Measurements from ENCODE around the gene NOXA1.
"Not testable (repeated sequence)": the region's sequence is repeated elsewhere in the genome, so short reads cannot be mapped to it uniquely, and the experiment has no call there.

NOXA1 gene

DNA sequence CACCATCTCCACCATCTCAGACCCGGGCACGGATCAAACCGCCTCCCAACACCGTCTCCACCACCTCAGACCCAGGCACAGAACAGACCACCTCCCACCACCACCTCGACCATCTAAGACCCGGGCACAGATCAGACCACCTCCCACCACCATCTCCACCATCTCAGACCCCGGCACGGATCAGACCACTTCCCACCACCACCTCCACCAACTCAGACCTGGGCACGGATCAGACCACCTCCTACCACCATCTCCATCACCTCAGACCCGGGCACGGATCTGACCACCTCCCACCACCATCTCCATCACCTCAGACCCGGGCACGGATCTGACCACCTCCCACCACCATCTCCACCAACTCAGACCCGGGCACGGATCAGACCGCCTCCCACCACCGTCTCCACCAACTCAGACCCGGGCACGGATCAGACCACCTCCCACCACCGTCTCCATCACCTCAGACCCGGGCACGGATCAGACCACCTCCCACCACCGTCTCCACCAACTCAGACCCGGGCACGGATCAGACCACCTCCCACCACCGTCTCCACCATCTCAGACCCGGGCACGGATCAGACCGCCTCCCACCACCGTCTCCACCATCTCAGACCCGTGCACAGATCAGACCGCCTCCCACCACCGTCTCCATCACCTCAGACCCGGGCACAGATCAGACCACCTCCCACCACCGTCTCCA is 43.3 kb downstream of the NOXA1 start:
- not testable (repeated sequence) for DNase-seq

DNA sequence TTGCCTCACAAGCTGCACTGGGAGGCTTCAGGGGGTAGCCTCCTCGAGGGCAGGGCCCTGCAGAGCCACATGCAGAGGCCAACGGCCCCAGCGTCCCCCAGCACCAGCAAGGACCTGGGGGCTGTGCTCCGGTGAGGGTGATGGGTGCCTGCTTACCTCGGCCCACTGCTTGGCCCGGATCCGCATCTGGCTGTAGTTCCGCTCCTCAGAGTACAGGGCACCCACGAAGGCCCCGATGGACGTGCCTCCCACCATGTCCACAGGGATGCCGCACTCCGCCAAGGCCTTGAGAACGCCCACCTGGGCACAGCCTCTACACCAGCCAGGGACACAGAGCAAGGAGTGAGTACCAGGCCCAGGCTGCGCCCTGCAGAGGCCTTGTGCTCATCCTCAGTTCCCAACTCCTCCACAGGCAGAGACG is 44.0 kb downstream of the NOXA1 start:
- DNase-seq = no peak

DNA sequence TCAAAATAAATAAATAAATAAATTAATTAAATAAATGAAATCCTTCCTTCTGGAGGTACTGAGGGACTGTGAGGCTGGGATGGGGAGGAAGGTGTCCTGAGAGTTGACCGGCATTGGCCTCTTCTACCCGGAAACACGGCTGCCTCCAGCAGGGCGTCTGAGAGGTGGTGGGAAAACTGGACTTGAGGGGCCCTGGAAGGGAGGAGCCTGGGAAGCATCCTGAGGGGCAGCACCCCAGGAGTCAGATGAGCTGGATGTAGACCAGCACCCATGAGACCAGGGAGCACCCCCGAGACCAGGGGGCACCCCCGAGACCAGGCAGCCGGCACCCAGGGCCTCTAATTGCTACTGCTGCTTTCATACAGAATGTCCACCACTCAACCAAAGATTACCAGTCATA is 44.7 kb downstream of the NOXA1 start:
- no peak for DNase-seq

DNA sequence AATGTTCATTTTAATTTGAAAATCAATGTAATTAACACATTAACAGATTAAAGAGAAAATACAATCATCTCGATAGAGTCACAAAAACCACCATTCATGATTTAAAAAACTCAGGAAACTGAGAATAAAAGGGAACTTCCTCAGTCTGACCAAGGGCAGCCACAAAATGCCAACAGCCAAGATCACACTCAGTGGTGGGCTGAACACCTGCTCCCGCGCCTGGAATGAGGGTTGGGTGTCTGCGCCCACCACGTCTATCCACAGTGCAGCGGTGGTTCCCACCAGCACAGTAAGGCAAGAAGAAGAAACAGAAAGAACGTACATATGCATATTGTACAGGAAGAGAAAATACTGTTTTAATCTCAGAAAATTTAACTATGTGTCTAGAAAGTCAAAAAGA is 47.6 kb downstream of the NOXA1 start:
- no peak for DNase-seq

DNA sequence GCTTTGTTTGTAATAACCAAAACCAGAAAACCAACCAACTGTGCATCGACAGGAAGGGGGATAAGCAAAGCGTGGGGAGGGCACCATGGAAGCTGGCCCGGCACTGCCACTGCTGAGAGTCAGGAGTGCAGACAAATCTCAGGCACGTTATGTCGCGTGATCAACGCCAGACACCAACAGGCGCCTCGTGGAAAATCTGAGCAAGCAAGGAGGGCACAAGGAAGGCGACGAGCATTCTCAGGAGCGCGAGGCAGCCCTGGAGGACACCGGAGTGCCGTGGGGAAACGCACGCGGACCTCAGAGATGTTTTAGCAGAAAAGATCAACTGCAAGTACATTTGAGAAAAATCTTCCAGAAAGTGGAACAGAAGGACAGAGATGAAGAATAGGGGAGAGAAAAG is 51.1 kb downstream of the NOXA1 start:
- no peak for DNase-seq

DNA sequence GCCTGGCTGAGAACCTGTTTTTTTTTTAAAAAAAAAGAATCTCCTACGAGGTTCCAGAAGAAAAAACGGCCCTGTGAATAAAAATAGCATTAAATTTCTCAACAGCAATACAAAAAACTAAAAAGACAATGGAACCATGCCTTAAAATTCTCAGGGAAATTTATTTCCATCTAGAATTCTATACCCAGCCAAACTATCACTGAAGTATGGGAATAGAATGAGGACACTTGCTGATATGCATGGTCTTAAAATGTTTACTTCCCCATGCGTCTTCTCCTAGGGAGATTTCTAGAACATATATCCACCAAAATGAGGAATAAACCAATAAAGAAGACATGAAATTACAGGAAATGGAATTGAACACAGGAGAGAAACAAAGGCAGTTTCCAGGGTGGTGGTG is 52.5 kb downstream of the NOXA1 start:
- no peak for DNase-seq

DNA sequence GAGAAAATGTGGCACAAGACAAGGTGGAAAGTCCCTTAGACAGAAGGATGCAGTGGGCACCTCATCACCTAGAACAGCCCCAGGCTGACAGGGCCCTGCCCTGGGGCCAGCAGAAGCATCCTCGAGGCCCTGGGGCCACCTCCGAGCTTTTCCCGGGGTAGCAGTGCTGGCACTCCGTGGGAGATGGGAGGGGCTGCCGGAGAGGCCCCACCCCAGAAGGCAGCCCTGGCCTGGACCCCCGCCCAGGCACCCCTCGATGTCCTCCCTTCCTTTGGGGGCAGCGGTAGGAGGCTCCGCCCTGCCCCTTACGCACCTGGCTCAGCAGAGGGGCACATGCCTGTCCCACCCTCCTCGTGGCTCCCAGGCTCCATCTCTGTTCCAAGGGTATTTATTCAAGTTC is 53.7 kb downstream of the NOXA1 start:
- no peak for DNase-seq

DNA sequence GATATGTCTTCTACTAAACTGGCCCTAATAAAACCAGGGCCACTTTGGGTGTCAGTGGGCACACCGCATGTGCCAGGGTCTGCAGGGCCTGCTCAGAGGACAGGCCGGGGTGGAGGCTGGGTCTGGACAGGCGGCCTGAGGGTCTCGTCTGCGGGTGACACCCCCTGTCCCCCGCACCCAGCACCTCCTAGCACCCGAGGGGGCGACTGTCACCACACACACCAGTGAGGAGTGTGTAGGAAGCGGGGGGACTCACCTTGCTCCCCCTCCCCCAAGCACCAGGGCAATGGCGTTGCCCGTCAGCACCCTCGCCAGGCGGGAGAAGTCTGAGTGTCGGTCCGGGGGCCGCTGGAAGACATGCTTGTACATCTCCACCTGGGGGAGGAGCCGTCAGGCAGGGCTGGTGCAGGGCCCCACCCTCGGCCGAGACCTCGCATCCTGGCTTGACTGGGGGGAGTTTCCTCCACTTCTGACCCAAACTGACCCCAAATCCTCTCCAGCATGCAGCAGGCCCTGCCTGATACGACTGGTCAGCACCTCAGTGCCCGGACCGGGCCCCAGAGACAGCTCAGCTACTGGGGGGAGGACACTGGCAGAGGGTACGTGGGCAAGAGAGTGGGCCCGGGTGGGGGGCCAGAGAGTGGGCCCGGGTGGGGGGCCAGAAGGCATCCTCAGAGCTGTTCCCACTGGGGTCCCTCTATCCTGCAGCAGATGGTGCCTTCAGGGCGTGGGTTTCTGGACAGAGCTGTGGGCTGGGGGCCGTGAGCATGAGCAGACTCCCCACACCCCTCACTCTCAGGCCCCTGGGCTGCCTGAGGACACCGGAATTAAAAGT is 54.8 kb downstream of the NOXA1 start:
- no peak for DNase-seq

DNA sequence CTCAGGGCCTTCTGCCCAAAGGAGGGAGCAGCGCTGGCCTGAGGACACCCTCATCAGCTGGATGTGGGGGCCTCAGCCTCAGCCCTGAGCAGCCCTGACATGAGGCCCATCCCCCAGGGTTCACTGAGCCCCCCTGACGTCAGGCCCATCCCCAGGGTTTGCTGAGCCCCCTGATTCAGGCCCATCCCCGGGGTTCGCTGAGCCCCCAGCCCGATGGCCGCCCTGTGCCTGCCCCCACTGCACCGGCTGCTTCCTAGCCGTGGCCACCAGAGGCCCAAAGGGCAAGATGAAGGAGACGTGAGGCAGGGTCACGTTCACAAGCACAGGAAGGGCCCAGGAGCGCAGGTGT is 55.4 kb downstream of the NOXA1 start:
- no peak for DNase-seq

DNA sequence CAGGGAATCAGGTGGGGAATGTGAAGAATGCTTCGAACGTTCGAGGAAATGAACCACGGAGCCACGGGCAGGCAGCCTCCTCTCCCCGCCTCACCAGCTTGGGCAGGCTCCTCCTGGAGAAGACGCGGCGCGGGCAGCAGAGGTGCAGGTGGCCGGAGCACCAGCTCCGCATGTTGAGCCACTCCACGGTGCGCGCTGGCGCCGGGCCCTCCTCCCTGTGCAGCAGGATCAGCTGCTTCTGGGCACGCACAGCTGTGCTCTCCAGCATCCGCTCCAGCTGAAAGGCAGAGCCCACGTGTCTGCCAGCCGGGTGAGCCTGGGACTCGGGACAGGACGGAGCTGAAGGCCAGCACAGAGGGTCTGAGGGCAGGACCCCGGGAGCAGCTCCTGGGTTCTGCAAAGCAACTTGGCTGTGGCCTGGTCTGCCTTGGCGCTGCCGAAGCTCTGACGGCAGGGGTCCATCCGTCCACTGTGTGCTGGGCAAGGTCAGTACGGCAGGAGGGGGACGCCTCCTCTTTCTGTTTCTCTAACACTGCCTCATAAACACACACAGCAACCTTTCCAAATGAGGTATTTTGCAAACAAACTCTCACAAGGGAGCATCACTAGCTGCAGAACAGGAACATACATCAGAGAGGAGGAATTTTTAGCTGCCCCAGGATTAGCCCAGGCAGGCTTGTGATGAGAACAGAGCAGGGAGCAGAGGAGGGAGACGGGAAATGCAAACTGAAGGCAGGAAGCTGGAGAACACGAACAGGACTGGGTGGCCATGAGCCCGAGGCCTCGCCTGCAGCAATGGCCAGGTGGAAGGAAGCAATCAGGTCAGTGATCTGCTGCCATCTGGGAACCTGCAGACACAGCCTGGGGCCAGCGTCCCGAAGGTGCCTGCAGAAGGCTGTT is 56.0 kb downstream of the NOXA1 start:
- DNase-seq = no peak

DNA sequence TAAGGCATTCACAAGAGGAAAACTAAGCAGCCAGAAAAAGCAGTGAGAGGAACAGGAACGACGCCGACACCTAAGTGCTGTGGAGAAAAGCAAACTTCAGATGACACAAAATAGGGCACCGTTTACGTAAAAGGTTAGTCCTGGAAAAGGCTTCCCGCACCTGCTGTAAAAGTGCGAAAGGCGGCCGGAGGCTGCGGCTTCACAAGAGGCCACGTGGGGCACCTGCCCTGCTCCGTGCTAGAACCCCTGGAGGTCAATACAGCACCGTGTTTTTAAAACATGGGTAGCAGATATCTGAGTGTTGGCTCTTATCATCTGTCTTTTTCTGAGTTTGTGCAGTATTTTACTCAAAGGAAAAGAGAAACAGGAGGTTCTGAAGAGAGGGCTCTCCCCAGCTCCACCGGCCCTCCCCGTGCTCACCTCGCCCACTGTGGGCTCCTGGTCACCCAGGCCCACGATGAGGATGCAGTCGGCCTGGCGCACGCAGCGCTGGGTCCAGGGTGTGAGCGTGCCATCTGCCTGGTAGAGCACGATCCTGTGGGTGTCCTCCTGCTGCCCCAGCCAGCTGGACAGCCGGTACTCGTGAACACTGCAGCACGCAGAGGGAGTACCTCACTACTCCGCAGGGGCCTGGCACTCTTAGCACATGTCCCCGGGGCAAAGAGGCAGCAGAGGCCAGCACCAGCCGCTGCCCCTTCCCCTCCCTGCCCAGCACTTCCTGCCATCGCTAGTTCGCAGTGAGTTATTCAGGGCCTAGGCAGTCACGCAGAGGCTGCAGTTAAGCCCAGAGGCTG is 56.9 kb downstream of the NOXA1 start:
- DNase-seq = no peak

DNA sequence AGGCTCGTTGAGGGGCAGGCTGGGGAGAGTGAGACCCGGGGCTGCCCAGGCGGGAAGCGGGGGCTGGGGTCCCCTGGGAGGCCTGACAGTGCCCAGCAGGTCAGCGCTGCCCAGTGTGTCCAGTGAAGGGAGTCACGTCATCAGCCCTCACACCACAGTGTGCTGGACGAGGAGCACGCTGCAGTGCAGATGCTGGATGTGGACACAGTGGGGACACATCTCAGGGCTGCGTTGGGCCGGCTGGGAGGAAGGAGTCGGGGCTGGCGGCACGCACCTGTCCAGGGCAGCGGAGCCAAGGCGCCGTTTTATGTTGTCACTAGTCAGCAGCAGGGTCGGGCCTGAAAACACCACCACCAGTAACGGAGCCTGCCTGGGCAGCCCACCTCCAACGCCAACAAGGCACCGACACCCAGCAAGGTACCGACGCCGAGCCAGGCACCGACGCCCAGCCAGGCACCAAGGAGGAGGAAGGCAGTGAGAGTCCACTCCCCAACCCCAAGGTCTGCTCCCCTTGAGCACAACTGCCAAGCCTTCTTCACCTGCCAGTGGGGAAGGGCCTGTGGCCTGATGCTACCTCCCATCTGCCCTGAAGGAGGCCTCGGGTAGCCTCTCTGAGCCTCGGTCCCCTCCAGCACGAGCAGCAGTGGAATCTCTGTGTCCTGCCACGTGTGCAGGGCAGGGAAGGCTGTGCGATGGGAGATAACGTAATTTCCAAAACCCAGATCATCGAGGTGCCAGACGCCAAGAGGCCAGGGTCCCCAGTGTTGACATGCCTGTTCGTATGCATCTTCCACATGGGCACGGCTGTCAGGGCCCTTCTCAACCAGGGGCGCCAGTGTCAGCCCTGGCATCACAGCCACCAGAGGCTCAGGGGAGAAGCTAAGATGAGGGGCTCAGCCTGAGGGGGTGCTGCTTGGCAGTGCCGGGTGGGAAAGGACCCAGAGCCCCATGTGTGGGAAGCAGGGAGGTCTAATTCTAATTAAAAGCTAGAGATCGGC is 57.8 kb downstream of the NOXA1 start:
- DNase-seq = no peak

DNA sequence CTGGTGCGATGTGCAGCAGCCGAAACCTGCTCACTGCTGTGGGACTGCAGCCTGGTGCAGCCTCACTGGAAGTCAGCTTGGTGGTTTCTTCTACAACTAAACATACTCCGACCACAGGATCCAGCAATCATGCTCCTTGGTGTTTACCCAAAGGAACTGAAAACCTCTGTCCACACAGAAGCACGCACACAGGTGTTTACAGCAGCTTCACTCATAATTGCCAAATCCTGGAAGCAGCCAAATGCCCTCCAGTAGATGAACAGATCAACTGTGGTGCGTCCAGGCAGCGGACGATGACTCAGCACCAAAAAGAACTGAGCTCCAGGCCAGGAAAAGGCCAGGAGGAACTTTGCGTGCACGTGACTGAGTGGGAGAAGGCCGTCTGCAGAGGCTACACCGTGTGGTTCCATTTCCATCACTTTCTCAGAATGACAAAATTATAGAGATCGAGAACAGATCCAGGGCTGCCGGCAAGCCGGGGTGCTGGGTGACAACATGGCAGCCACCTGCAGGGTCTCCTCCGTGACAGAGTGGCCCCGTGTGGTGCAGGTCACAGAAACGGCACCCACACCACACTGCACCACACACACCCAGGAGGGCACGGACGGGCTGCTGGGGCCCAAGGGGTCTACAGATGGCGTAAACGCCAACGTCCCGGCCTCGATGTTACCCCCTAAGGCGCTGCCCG is 59.0 kb downstream of the NOXA1 start:
- DNase-seq = no peak
